Tibial nerve (tissue), 4 donors: ENCODE data around the gene SMG1. TPM values are rescaled to one million over a fixed set of nuclear protein-coding genes. Genes with fewer than 3 reads are reported as not detected.

Experiments used
- DNase-seq, 2 donors: peaks; one replicate each; pipeline ENCODE4 v3.0.0-alpha.2; 2019; ENCODE audit warnings: low spot score in 2 of 2
- H3K27ac ChIP-seq, 4 donors: fragments of 200-600 bp; sonication (generic) in 3 of 4; one replicate each; pipeline ENCODE4 v1.5.1; 2017 to 2019; ENCODE audit warnings: mild to moderate bottlenecking in 1 of 4
- H3K27me3 ChIP-seq, 2 donors: fragments of 200-600 bp; sonication (generic) in 1 of 2; one replicate each; pipeline versions ENCODE4 v1.5.1 to v1.6.0; 2017 to 2019
- H3K36me3 ChIP-seq, 3 donors: fragments of 200-600 bp; sonication (generic); one replicate each; pipeline ENCODE4 v1.5.1; 2018 to 2019
- H3K4me1 ChIP-seq, 4 donors: fragments of 200-600 bp; sonication (generic) in 3 of 4; one replicate each; pipeline ENCODE4 v1.5.1; 2017 to 2019
- H3K4me3 ChIP-seq, 4 donors: fragments of 200-600 bp; sonication (generic) in 3 of 4; one replicate each; pipeline ENCODE4 v1.5.1; 2017 to 2019; ENCODE audit warnings: mild to moderate bottlenecking in 1 of 4, moderate library complexity in 1 of 4
- H3K9me3 ChIP-seq, 4 donors: fragments of 200-600 bp; sonication (generic) in 3 of 4; one replicate each; pipeline ENCODE4 v1.5.1; 2017 to 2019
- CTCF ChIP-seq, 5 experiments: fragments of 200-600 bp in 3 of 5; fragments of 450-650 bp in 2 of 5; sonication (generic) in 3 of 5; IDR thresholded peaks; one replicate each; pipeline ENCODE4 v1.5.1; 2016 to 2019; ENCODE audit warnings: antibody characterized with exemption in 5 of 5, mild to moderate bottlenecking in 3 of 5, moderate library complexity in 2 of 5
- EP300 ChIP-seq, 2 donors: sonication (generic); formaldehyde crosslinking; IDR thresholded peaks; one replicate each; pipeline ENCODE4 v1.6.1; 2017; ENCODE audit warnings: antibody characterized with exemption in 2 of 2, mild to moderate bottlenecking in 1 of 2
- POLR2A ChIP-seq, 2 donors: fragments of 450-650 bp; IDR thresholded peaks; one replicate each; pipeline ENCODE4 v1.6.1; 2017; ENCODE audit warnings: antibody characterized with exemption in 2 of 2, mild to moderate bottlenecking in 2 of 2, moderate library complexity in 2 of 2
- WGBS, 2 donors: methylation state at CpG; one replicate each; pipeline ENCODE4 v1.1.5; 2018; 5-methylcytosine and 5-hydroxymethylcytosine counted together
- total RNA-seq, 4 donors: library from RNA; depleted of rRNA; stranded (reverse); fragments of >200 nt; gene quantifications; one replicate each; pipeline ENCODE4 v1.1.0, GENCODE V29; 2016

Gene SMG1
- total RNA-seq, 4 donors from 2014 or later = 83.5 to 101 (median 89.4) TPM

- WGBS, 2 donors = 37 to 56% methylated on average over 1 of the region's 1 CpG
- H3K27me3 ChIP-seq = no peaks in the 10 kb centered on the region
- TF ChIP-seq EP300 (IDR thresholded peaks at IDR 0.05) (no peak), CTCF (IDR thresholded peaks at IDR 0.05) (no peak), POLR2A (IDR thresholded peaks at IDR 0.05) (no peak)
- no peak overlapping the region for H3K4me3 ChIP-seq
- peaks cover 0 to 3% (median 0%) of the 10 kb centered on the region in 4 donors for H3K4me1 ChIP-seq
- DNase-seq = no peak
- H3K9me3 ChIP-seq = no peaks in the 10 kb centered on the region
- no peak overlapping the region for H3K27ac ChIP-seq
- H3K36me3 ChIP-seq = no peaks in the 10 kb centered on the region
These were observed 15.9 kb upstream of the SMG1 start for GRCh38 chr16:18942061-18942460.

- TF ChIP-seq POLR2A (IDR thresholded peaks at IDR 0.05) (no peak), EP300 (IDR thresholded peaks at IDR 0.05) (no peak), CTCF (IDR thresholded peaks at IDR 0.05) (no peak)
- H3K27me3 ChIP-seq = no peaks in the 10 kb centered on the region
- no peak overlapping the region for H3K4me3 ChIP-seq
- no peak overlapping the region for H3K27ac ChIP-seq
- H3K36me3 ChIP-seq = no peaks in the 10 kb centered on the region
- H3K4me1 ChIP-seq = peaks cover 0 to 3% (median 0%) of the 10 kb centered on the region in 4 donors
- no peaks in the 10 kb centered on the region for H3K9me3 ChIP-seq
- DNase-seq = no peak
These were observed 15.3 kb upstream of the SMG1 start for GRCh38 chr16:18941471-18941870.

- Histone ChIP-seq H3K27me3 (no peaks in the 10 kb centered on the region), H3K27ac (no peak overlapping the region), H3K36me3 (no peaks in the 10 kb centered on the region), H3K9me3 (no peaks in the 10 kb centered on the region), H3K4me1 (no peaks in the 10 kb centered on the region), H3K4me3 (no peak overlapping the region)
- 94 to 96% methylated on average over 9 of the region's 9 CpGs for WGBS, 2 donors
- TF ChIP-seq EP300 (IDR thresholded peaks at IDR 0.05) (no peak), POLR2A (IDR thresholded peaks at IDR 0.05) (no peak), CTCF (IDR thresholded peaks at IDR 0.05) (no peak)
- no peak for DNase-seq
These were observed 12.8 kb upstream of the SMG1 start for GRCh38 chr16:18938986-18939385.

GRCh38 chr16:18937390-18937789 is 11.2 kb upstream of the SMG1 start:
- Histone ChIP-seq H3K36me3 (no peaks in the 10 kb centered on the region), H3K27ac (no peak overlapping the region), H3K9me3 (no peaks in the 10 kb centered on the region), H3K4me1 (peaks cover 0 to 6% (median 5%) of the 10 kb centered on the region in 4 donors), H3K27me3 (no peaks in the 10 kb centered on the region), H3K4me3 (no peak overlapping the region)
- no peak for DNase-seq
- TF ChIP-seq CTCF (IDR thresholded peaks at IDR 0.05) (no peak), EP300 (IDR thresholded peaks at IDR 0.05) (no peak), POLR2A (IDR thresholded peaks at IDR 0.05) (no peak)

- 81 to 83% methylated on average over 7 of the region's 7 CpGs for WGBS, 2 donors
- no peak for DNase-seq
These were observed 10.6 kb upstream of the SMG1 start for GRCh38 chr16:18936727-18937340.

More at GRCh38 chr16:18936727-18937340, 10.6 kb upstream of the SMG1 start:
- H3K36me3 ChIP-seq = no peaks in the 10 kb centered on the region
- no peak overlapping the region for H3K27ac ChIP-seq
- H3K27me3 ChIP-seq = no peaks in the 10 kb centered on the region
- no peaks in the 10 kb centered on the region for H3K9me3 ChIP-seq
- no peak overlapping the region for H3K4me3 ChIP-seq
- no peak for TF ChIP-seq CTCF (IDR thresholded peaks at IDR 0.05)
- TF ChIP-seq POLR2A (IDR thresholded peaks at IDR 0.05) = no peak
- TF ChIP-seq EP300 (IDR thresholded peaks at IDR 0.05) = no peak
- H3K4me1 ChIP-seq = peaks cover 0 to 7% (median 6%) of the 10 kb centered on the region in 4 donors
